Tibial nerve (tissue), 4 donors: ENCODE results near the gene ZFAND4. TPM values are rescaled to one million over a fixed set of nuclear protein-coding genes. Genes with fewer than 3 reads are reported as not detected.

Source experiments
- DNase-seq, 2 donors: peaks; one replicate each; pipeline ENCODE4 v3.0.0-alpha.2; 2019; ENCODE audit warnings: low spot score in 2 of 2
- H3K27ac ChIP-seq, 4 donors: fragments of 200-600 bp; sonication (generic) in 3 of 4; one replicate each; pipeline ENCODE4 v1.5.1; 2017 to 2019; ENCODE audit warnings: mild to moderate bottlenecking in 1 of 4
- H3K27me3 ChIP-seq, 2 donors: fragments of 200-600 bp; sonication (generic) in 1 of 2; one replicate each; pipeline versions ENCODE4 v1.5.1 to v1.6.0; 2017 to 2019
- H3K36me3 ChIP-seq, 3 donors: fragments of 200-600 bp; sonication (generic); one replicate each; pipeline ENCODE4 v1.5.1; 2018 to 2019
- H3K4me1 ChIP-seq, 4 donors: fragments of 200-600 bp; sonication (generic) in 3 of 4; one replicate each; pipeline ENCODE4 v1.5.1; 2017 to 2019
- H3K4me3 ChIP-seq, 4 donors: fragments of 200-600 bp; sonication (generic) in 3 of 4; one replicate each; pipeline ENCODE4 v1.5.1; 2017 to 2019; ENCODE audit warnings: mild to moderate bottlenecking in 1 of 4, moderate library complexity in 1 of 4
- H3K9me3 ChIP-seq, 4 donors: fragments of 200-600 bp; sonication (generic) in 3 of 4; one replicate each; pipeline ENCODE4 v1.5.1; 2017 to 2019
- CTCF ChIP-seq, 5 experiments: fragments of 200-600 bp in 3 of 5; fragments of 450-650 bp in 2 of 5; sonication (generic) in 3 of 5; IDR thresholded peaks; one replicate each; pipeline ENCODE4 v1.5.1; 2016 to 2019; ENCODE audit warnings: antibody characterized with exemption in 5 of 5, mild to moderate bottlenecking in 3 of 5, moderate library complexity in 2 of 5
- EP300 ChIP-seq, 2 donors: sonication (generic); formaldehyde crosslinking; IDR thresholded peaks; one replicate each; pipeline ENCODE4 v1.6.1; 2017; ENCODE audit warnings: antibody characterized with exemption in 2 of 2, mild to moderate bottlenecking in 1 of 2
- POLR2A ChIP-seq, 2 donors: fragments of 450-650 bp; IDR thresholded peaks; one replicate each; pipeline ENCODE4 v1.6.1; 2017; ENCODE audit warnings: antibody characterized with exemption in 2 of 2, mild to moderate bottlenecking in 2 of 2, moderate library complexity in 2 of 2
- WGBS, 2 donors: methylation state at CpG; one replicate each; pipeline ENCODE4 v1.1.5; 2018; 5-methylcytosine and 5-hydroxymethylcytosine counted together
- total RNA-seq, 4 donors: library from RNA; depleted of rRNA; stranded (reverse); fragments of >200 nt; gene quantifications; one replicate each; pipeline ENCODE4 v1.1.0, GENCODE V29; 2016

ZFAND4 gene
- total RNA-seq, 4 donors from 2014 or later: 23.8 to 40.0 (median 32.1) TPM

DNA sequence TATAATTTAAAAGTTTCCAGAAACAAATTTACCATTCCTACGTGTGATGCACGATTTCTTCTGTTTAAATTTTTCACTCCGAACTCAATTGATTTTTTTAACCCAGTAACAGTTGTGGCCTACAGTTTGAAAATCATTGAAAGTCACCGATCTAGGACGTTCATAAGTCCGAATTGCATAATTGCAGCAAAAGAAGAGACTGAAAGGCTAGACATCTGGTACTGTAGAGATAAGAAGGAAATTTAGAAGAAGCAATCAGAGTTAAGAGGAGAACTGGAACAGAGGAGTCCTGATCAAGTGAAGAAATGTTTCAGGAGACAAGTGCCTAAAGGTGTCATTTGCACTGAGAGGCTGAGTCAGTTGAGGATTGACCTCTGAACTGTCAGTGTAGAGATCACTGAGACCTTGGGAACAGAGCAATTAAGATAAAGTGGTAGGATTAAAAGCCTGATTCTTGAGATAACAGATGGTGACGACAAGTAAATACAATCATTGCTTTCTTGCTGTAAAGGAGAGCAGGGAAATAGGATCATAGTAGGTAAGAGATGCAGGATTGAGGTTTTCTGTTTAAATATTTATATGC is 73.5 kb downstream of the ZFAND4 start:
- DNase-seq: no peak
- Histone ChIP-seq H3K27me3 (peaks cover 0 to 19% of the 10 kb centered on the region in 2 donors), H3K9me3 (no peaks in the 10 kb centered on the region), H3K36me3 (no peaks in the 10 kb centered on the region), H3K4me1 (peaks cover 0 to 12% (median 0%) of the 10 kb centered on the region in 4 donors), H3K4me3 (no peak overlapping the region), H3K27ac (no peak overlapping the region)
- no peak for TF ChIP-seq CTCF (IDR thresholded peaks at IDR 0.05)
- WGBS, 2 donors: 83 to 84% methylated on average over 7 of the region's 7 CpGs

DNA sequence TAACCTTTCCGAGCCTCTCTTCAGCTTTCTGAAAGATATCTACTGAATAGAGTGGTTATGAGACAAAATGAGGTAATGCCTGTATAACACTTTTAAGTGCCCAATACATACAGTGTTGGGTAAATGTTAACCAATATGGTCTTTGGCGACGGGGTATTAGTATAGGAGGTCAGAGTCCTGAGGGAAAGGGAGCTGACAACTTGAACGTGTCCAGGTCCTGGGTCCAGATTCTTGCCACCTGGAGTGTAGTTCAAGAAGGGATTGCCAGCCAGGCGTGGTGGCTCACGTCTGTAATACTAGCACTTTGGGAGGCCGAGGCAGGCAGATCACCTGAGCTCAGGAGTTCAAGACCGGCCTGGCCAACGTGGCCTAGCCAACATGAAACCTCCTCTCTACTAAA is 76.0 kb downstream of the ZFAND4 start:
- WGBS, 2 donors: 83 to 89% methylated on average over 9 of the region's 9 CpGs
- no peaks in the 10 kb centered on the region for H3K9me3 ChIP-seq
- H3K27ac ChIP-seq: no peak overlapping the region
- peaks cover 0 to 19% of the 10 kb centered on the region in 2 donors for H3K27me3 ChIP-seq
- H3K4me3 ChIP-seq: no peak overlapping the region
- no peak for DNase-seq
- H3K36me3 ChIP-seq: no peaks in the 10 kb centered on the region
- peaks cover 0 to 30% (median 4%) of the 10 kb centered on the region in 4 donors for H3K4me1 ChIP-seq
- TF ChIP-seq EP300 (IDR thresholded peaks at IDR 0.05) (no peak), CTCF (IDR thresholded peaks at IDR 0.05) (no peak), POLR2A (IDR thresholded peaks at IDR 0.05) (no peak)

DNA sequence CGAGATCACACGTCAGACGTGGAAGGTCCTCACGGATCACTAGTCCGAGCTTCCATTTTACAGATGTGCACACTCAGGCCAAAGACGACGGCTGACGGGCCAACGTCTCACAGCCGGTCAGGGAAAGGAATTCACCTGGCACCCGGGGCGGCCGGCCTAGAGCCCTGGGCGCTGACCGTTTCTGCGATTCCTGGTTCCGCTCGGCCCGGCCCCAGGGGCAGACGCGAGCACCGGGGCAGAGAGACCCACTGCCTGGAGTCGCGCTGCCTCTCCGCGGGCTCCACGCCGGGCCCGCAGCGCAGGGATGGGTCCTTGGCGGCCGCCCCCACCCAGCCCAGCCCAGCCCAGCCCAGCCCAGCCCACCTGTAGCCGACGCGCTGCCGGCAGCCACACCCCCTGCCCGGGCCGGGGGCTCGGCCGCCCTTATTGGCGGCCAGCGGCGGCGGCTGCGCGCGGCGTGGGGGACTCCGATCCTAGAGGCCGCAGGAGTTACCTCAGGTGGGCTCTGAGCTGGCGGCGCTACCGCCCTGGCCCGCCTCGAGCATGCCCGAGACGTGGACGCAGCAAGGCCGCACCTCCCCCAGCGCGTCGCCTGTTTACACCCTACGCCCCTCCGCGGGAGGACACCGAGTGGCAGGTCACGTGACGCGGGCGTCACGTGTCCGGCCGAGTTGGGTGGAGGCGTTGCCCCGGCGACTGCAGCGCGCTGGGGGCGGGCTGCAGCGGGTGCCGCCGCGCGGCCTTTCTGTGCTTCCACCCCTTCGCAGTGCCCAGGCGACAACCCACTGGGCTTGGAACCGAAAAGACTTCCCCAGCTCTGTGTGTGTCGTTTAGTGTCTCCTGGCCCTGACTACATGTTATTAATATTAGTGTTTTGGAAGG is 78.1 kb downstream of the ZFAND4 start:
- TF ChIP-seq POLR2A (IDR thresholded peaks at IDR 0.05) (peak; percentile 43 to 79), EP300 (IDR thresholded peaks at IDR 0.05) (peak; percentile 83 to 94), CTCF (IDR thresholded peaks at IDR 0.05) (peak in 2 of 5 experiments; percentile 27 to 57)
- DNase-seq: peak; percentile 82 to 86
- H3K9me3 ChIP-seq: no peaks in the 10 kb centered on the region
- H3K36me3 ChIP-seq: peaks cover 0 to 10% (median 0%) of the 10 kb centered on the region in 3 donors
- H3K4me1 ChIP-seq: peaks cover 0 to 24% (median 4%) of the 10 kb centered on the region in 4 donors
- H3K27ac ChIP-seq: peak overlapping the region; percentile 21 to 90 (median 72)
- WGBS, 2 donors: 0 to 1% methylated on average over 51 to 64 of the region's 88 CpGs
- peak overlapping the region; percentile 70 to 99 (median 84) for H3K4me3 ChIP-seq
- H3K27me3 ChIP-seq: peaks cover 0 to 4% of the 10 kb centered on the region in 2 donors

DNA sequence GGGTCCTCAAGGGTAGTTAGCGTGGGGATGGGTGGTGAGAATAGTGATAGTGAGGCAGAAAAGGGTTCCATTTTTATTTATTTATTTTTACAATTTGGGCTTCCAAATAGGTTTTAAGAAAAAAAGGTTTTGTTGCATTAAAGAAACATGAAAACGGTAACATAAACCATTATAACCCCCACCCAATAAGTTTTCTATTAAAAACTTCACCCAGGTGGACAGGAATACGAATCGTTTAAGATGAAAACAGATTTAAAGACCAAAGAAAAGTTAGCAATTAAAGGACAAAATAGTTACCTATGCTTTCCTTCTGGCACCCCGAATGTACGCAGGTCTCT is 78.7 kb downstream of the ZFAND4 start:
- H3K9me3 ChIP-seq: no peaks in the 10 kb centered on the region
- WGBS, 2 donors: 17 to 21% methylated on average over 6 of the region's 6 CpGs
- H3K27me3 ChIP-seq: no peaks in the 10 kb centered on the region
- peak overlapping the region; percentile 70 to 99 (median 84) for H3K4me3 ChIP-seq
- no peak for DNase-seq
- H3K4me1 ChIP-seq: peaks cover 0 to 24% (median 4%) of the 10 kb centered on the region in 4 donors
- TF ChIP-seq POLR2A (IDR thresholded peaks at IDR 0.05) (no peak), EP300 (IDR thresholded peaks at IDR 0.05) (no peak), CTCF (IDR thresholded peaks at IDR 0.05) (no peak)
- H3K36me3 ChIP-seq: peaks cover 0 to 15% (median 0%) of the 10 kb centered on the region in 3 donors
- H3K27ac ChIP-seq: peak overlapping the region; percentile 21 to 90 (median 72)

GRCh38 chr10:45592926-45593325 is 79.6 kb downstream of the ZFAND4 start:
- DNase-seq: no peak
- no peaks in the 10 kb centered on the region for H3K9me3 ChIP-seq
- H3K4me1 ChIP-seq: peaks cover 0 to 24% (median 4%) of the 10 kb centered on the region in 4 donors
- H3K36me3 ChIP-seq: peaks cover 0 to 15% (median 0%) of the 10 kb centered on the region in 3 donors
- TF ChIP-seq EP300 (IDR thresholded peaks at IDR 0.05) (no peak), POLR2A (IDR thresholded peaks at IDR 0.05) (no peak), CTCF (IDR thresholded peaks at IDR 0.05) (no peak)
- H3K27ac ChIP-seq: no peak overlapping the region
- no peaks in the 10 kb centered on the region for H3K27me3 ChIP-seq
- H3K4me3 ChIP-seq: peak overlapping the region in 1 of 4 donors; percentile 70
